G401 (cell line): ENCODE measurements around the gene MRGPRD. TPM values are rescaled to one million over a fixed set of nuclear protein-coding genes. Genes with fewer than 3 reads are reported as not detected.

Experiments
- DNase-seq: peaks from one replicate; pipeline ENCODE4 v3.0.0-alpha.2; 2015; ENCODE audit warnings: low spot score
- in situ Hi-C: cut with HindIII; loops from 2 replicates; pipeline ENCODE4 v1.10.0; 2016; ENCODE audit warnings: low sequenced_read_pairs, mixed read lengths
- total RNA-seq: library from RNA; depleted of rRNA; stranded (reverse); fragments of >200 nt; shearing (Covaris generic); gene quantifications from 2 replicates; pipeline ENCODE4 v1.2.3, GENCODE V29; 2014

Gene MRGPRD
- total RNA-seq, 1 experiment from 2014 or later, result not detected

DNA sequence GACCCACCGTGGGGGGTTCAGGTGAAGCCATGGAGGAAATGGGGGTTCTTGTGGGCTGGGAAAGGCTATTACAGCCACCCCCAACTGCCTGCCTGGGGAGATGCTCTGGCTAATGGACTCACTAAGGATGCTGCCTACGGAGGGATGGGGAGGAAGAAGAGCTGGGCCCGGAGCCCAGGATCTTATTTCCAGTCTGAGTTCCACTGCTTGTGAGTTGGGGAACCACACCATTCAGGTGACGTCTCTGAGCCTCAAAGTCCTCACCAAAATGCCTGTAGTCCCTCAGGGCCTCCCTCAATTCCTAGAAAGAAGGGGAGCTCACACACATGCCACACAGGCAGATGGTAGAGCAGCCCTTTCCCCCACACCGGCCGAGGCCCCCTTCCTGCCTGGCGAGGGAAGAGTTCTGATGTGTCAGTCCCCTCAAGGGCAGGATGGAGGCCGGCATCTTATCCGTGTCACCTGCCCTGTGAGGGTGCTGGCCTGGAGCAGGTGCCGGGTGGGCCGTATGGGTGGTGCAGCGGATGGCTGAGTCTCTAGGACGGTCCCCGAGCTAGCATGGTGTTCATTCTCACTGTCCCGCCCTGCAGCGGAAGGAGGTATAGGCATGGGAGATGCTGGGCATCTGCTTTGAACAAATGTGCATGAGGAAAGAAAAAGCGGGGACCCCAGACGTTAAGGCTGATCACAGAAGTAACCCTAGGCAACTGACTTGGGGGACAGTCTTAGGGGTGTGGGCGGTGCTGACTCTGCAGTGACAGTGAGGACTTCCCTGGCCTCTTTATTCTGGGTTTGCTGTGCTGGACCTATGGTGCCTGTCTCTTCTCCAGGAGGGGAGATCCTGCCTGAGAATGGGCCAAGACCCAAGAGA lies 16.6 kb upstream of the MRGPRD start:
- in situ Hi-C loops, result no loop called here
- no peak for DNase-seq

DNA sequence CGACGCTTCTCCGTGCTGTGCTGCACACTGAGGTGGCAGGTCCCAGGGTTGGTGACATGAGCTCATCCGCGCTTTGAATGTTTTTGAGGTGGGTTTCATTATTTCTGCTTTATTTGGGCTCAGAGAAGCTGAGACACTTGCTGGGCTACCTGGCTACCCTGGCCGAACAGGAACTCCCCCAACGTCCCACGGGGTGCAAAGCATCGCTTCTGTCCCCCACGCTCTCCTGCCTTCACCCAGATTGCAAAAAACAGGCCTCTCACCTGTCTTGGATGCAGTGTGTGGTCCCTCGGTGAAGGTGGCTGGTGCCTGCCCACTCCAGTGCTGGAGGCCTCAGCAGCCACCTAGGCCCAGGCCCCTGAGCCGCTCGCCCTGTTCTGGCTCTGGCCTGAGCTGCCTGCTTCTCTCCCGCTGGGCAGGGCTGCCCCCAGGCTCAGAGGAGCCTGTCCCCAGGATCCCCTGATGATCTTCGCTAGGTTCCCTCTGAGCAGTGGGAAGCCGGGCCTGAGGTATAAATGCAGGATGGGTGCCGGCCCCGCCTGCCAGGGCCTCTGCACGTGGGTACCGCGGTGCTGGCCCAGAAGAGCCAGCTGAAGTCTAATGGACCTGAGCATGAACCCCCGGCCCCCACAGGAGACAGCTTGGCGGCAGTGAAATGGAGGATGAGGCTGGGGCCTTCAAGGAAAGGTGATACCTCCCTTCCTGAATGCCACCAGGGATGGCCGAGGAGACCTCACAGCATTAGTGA lies 15.8 kb upstream of the MRGPRD start:
- in situ Hi-C loops, result no loop called here
- DNase-seq, result no peak

- in situ Hi-C loops, result no loop called here
- DNase-seq, result no peak
Measured at GRCh38 chr11:68994894-68995285, 14.1 kb upstream of the MRGPRD start.

GRCh38 chr11:68994161-68994893 lies 13.5 kb upstream of the MRGPRD start:
- DNase-seq, result no peak
- in situ Hi-C loops, result no loop called here

DNA sequence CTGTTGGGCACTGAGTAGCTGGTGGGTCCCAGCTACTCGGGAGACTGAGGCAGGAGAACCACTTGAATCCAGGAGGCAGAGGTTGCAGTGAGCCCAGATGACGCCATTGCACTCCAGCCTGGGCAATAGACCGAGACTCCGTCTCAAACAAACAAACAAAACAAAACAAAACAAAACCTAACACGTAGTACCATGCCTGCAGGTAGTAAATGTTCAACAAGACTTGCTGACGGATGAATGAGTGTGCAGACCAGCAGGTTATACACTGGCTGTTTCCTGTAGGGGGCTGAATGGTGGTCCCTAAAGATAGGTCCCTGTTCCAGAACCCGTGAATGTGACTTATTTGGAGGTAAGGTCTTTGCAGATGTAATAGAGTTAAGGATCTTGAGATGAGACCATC lies 12.8 kb upstream of the MRGPRD start:
- in situ Hi-C loops, result no loop called here

GRCh38 chr11:68992743-68993255 lies 12.0 kb upstream of the MRGPRD start:
- in situ Hi-C loops, result no loop called here
- no peak for DNase-seq

More for the DNA sequence above, 12.8 kb upstream of the MRGPRD start:
- no peak for DNase-seq

DNA sequence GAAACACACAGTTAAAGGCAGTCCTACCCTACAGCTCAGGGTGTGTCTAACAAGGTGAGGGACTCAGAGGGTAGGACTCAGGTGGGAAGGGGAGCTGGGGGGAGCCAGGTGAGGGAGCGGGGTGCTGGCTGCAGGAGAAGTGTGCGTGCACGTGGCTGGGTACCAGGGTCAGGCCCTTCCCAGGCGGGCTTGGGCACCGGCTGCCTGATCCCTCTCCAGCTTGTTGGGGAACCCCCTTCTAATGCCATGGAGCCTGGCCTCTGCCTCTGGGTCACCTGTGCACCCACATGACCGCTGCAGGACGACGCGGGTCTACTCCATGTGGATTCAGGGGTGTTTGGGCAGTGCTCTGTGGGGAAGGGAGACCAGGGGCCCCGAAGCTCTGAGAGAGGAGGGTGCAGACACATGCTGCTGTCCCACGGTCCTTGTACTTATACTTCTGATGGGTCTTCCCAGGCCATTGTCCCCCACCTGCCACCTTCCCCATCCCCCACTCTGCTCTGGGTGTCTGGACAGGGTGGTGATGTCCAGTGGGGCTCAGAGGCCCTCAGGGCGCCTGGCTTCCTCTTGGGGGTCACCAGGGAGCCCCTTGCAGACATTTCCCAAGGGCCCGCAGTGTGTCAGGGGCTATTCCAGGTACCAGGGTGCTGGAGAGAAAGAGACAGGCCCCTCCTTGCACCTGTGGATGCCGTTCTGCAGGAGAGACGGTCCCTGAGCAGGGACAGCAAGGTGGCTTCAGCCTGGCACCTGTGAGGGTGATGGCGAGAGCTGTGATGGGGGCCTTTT lies 10.4 kb upstream of the MRGPRD start:
- DNase-seq, result no peak
- in situ Hi-C loops, result no loop called here

- in situ Hi-C loops, result no loop called here
- peak; percentile 74 for DNase-seq
Measured at GRCh38 chr11:68989936-68990606, 9.3 kb upstream of the MRGPRD start.

- peak; percentile 95 for DNase-seq
- in situ Hi-C loops, result no loop called here
Measured at GRCh38 chr11:68988491-68988890, 7.7 kb upstream of the MRGPRD start.

DNA sequence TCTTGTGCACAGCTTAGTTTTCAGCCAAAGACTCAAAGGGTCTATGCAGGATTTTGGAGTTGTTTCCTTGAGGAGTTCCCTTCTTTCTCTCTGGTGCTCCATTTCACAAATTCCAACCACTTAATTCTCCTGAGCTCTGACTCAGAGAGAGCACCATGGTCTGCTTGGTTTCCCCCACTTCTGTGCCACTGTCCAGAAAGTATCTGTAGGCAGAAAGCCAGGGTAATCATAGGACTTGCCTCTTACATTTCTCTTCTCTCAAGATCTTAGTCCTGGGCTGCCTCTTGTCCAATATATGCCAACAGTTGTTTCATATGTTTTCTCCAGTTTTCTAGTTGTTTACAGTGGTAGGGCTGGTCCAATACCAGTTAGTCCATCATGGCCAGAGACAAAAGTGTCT lies 6.4 kb upstream of the MRGPRD start:
- in situ Hi-C loops, result no loop called here
- DNase-seq, result no peak

GRCh38 chr11:68983801-68984200 lies 3.0 kb upstream of the MRGPRD start:
- DNase-seq, result no peak
- in situ Hi-C loops, result no loop called here

- in situ Hi-C loops, result no loop called here
- no peak for DNase-seq
Measured at GRCh38 chr11:68982134-68982533, 1.3 kb upstream of the MRGPRD start.

DNA sequence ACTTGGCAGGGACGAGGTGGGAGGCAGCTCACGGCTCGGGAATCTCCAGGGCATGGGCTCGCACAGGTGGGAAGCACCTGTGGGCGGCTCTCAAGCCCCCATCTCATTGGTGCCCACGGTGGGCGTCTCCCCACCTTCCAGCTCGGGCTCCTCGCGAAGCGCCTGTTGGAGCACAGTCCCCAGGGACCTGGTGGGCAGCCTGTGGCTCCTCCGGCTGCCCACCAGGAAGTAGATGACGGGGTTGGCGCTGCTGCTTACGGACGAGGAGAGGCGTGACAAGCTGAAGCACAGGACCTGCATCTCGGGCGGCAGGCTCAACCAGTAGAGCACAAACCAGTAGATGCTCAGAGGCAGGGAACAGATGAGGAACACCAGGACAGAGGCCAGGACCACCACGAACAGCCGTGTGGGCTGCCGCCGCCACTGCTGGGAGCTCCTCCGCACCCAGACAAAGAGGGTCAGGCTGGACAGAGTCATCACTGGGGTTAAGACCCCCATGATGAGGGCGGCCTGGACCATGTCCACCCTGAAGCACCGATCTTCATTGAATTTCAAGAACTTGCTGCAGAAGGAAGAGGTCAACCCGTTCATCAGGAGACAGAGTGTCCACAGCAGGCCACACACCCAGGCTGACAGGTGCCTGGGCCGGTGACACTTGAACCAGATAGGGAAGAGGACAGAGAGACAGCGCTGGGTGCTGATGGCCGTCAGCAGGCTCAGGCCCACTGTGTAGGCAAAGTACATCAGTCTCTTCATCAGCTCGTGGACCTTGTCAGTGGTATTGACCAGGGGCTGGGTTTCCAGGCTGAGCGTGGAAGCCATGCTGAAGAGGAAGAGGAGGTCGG lies 633 bp downstream of the MRGPRD start:
- in situ Hi-C loops, result no loop called here
- no peak for DNase-seq

- in situ Hi-C loops, result no loop called here
- DNase-seq, result no peak
Measured at GRCh38 chr11:68978931-68979594, 1.7 kb downstream of the MRGPRD start.

GRCh38 chr11:68978626-68978930 lies 2.2 kb downstream of the MRGPRD start:
- in situ Hi-C loops, result no loop called here
- DNase-seq, result no peak

- in situ Hi-C loops, result no loop called here
- no peak for DNase-seq
Measured at GRCh38 chr11:68977781-68978625, 2.8 kb downstream of the MRGPRD start.
